ENCODE data around the gene FOXQ1. TPM values are rescaled to one million over a fixed set of nuclear protein-coding genes. Genes with fewer than 3 reads are reported as not detected.

Gene FOXQ1
- total and polyA plus RNA-seq, 2 of the 13 experiments (the other 11 are each of a cell fraction or from before 2014, with no cell fraction given): 35.2 to 39.8 TPM

- TF ChIP-seq SMARCC2 (IDR thresholded peaks at IDR 0.05) (no peak), PRMT3 (CRISPR knock-in tag; IDR thresholded peaks at IDR 0.05; ENCODE audit: borderline replicate concordance, low read depth) (peak; percentile 65; the same call in 1 of the 2 replicates), ZSCAN21 (CRISPR knock-in tag; IDR thresholded peaks at IDR 0.05; ENCODE audit: borderline replicate concordance) (no peak; the same call in none of the 2 replicates), ZFAT (CRISPR knock-in tag; conservative IDR thresholded peaks at IDR 0.05) (no peak), ELF4 (CRISPR knock-in tag; IDR thresholded peaks at IDR 0.05; ENCODE audit: borderline replicate concordance) (no peak), FOXO1 (CRISPR knock-in tag; IDR thresholded peaks at IDR 0.05) (peak; percentile 50; the same call in 1 of the 2 replicates), ZNF878 (CRISPR knock-in tag; IDR thresholded peaks at IDR 0.05) (0 out of 2 replicates have a peak, but pooled peaks have one; percentile 62), RFXAP (CRISPR knock-in tag; IDR thresholded peaks at IDR 0.05; ENCODE audit: borderline replicate concordance) (no peak), ARHGAP35 (CRISPR knock-in tag; IDR thresholded peaks at IDR 0.05; ENCODE audit: borderline replicate concordance) (no peak; the same call in 1 of the 2 replicates)
Measured at GRCh38 chr6:1312473-1313367, 822 bp downstream of the FOXQ1 start (continued).

DNA sequence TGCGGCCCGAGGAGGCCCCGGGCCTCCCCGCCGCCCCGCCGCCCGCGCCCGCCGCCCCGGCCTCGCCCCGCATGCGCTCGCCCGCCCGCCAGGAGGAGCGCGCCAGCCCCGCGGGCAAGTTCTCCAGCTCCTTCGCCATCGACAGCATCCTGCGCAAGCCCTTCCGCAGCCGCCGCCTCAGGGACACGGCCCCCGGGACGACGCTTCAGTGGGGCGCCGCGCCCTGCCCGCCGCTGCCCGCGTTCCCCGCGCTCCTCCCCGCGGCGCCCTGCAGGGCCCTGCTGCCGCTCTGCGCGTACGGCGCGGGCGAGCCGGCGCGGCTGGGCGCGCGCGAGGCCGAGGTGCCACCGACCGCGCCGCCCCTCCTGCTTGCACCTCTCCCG is 1.5 kb downstream of the FOXQ1 start:
- intact Hi-C loops (cut with micrococcal nuclease; ENCODE audit: unreplicated experiment) (loop anchor here (5.0 kb wide), 2 partner anchors 131 to 181 kb away; no protein-coding TSS in a partner anchor), in situ Hi-C loops (cut with HindIII; ENCODE audit: extremely low pct_ligation_motif_present, low pct_unique_long_range_greater_than_20kb) (loop anchor here (5.0 kb wide), 2 partner anchors 46 to 256 kb away; no protein-coding TSS in a partner anchor)
- BruUV-seq (replicated peaks): no TSS peak
- H3K4me2 ChIP-seq (ENCODE audit: low read depth, low read length): peak overlapping the region; percentile 98
- ChIA-PET POLR2A (interaction anchor here (1.1 to 12.0 kb wide), 12 partner anchors 12 to 477 kb away, joined by 3 to 900 read pairs (median 42); no protein-coding TSS in a partner anchor), CTCF (ENCODE audit: low intra/inter-chr PET ratio, low total read pairs) (interaction anchor here (2.7 to 3.6 kb wide), 3 partner anchors 22 to 50 kb away, joined by 10 to 22 read pairs (median 15); no protein-coding TSS in a partner anchor)
- FAIRE-seq (no peak), DNase-seq (ENCODE audit: low spot score) (no peak), ATAC-seq (no peak)
- no peak overlapping the region for H2AFZ ChIP-seq (ENCODE audit: low read length)
- H3K4me1 ChIP-seq (ENCODE audit: insufficient read depth, low read length): peaks cover 55% of the 10 kb centered on the region
- H3K27ac ChIP-seq (ENCODE audit: extremely low read length, insufficient read depth, low read length): peak overlapping the region; percentile 97
- H3K36me3 ChIP-seq (replicated peaks in 1 of 2; ENCODE audit: control insufficient read depth in 1 of 2, insufficient read depth in 2 of 2, low read length in 2 of 2): no peaks in the 10 kb centered on the region
- H3K79me2 ChIP-seq (ENCODE audit: insufficient read depth, low read length): peaks cover 37% of the 10 kb centered on the region
- H3K27me3 ChIP-seq (ENCODE audit: control insufficient read depth in 1 of 2, insufficient read depth in 2 of 2, low read length in 2 of 2): no peaks in the 10 kb centered on the region; a peak in 1 of 5 replicates
- H3K9me3 ChIP-seq (ENCODE audit: low read length): no peaks in the 10 kb centered on the region
- H4K20me1 ChIP-seq (ENCODE audit: insufficient read depth, low read length): peaks cover 15% of the 10 kb centered on the region
- under 1% methylated on average over 40 of the region's 64 CpGs for WGBS (ENCODE audit: low lambda C conversion rate)
- peak overlapping the region; percentile 99 for H3K9ac ChIP-seq (ENCODE audit: insufficient read depth, low read depth, low read length)
- H3K4me3 ChIP-seq (replicated peaks in 1 of 3; ENCODE audit: insufficient read depth in 1 of 3, low read depth in 2 of 3, low read length in 3 of 3): peak overlapping the region; percentile 98 to 99 (median 98); a peak in 5 of 6 replicates
- TF ChIP-seq HNRNPLL (IDR thresholded peaks at IDR 0.05; ENCODE audit: low read depth, low read length, poor library complexity, severe bottlenecking) (peak; percentile 2), RFXANK (CRISPR knock-in tag; IDR thresholded peaks at IDR 0.05) (no peak), ATF1 (CRISPR knock-in tag; IDR thresholded peaks at IDR 0.05) (no peak), RARG (CRISPR knock-in tag; IDR thresholded peaks at IDR 0.05; ENCODE audit: low read depth) (no peak), CSRNP1 (CRISPR knock-in tag; IDR thresholded peaks at IDR 0.05) (peak; percentile 3; the same call in 1 of the 2 replicates), ZNF891 (CRISPR knock-in tag; IDR thresholded peaks at IDR 0.05) (no peak), TCF7L2 (IDR thresholded peaks at IDR 0.05; ENCODE audit: low read depth, low read length) (no peak), ZC3H13 (CRISPR knock-in tag; IDR thresholded peaks at IDR 0.05) (peak; percentile 68; the same call in 1 of the 2 replicates), ZEB1 (IDR thresholded peaks at IDR 0.05; ENCODE audit: insufficient replicate concordance, low read depth) (no peak)
- TF ChIP-seq, protein P1, sequence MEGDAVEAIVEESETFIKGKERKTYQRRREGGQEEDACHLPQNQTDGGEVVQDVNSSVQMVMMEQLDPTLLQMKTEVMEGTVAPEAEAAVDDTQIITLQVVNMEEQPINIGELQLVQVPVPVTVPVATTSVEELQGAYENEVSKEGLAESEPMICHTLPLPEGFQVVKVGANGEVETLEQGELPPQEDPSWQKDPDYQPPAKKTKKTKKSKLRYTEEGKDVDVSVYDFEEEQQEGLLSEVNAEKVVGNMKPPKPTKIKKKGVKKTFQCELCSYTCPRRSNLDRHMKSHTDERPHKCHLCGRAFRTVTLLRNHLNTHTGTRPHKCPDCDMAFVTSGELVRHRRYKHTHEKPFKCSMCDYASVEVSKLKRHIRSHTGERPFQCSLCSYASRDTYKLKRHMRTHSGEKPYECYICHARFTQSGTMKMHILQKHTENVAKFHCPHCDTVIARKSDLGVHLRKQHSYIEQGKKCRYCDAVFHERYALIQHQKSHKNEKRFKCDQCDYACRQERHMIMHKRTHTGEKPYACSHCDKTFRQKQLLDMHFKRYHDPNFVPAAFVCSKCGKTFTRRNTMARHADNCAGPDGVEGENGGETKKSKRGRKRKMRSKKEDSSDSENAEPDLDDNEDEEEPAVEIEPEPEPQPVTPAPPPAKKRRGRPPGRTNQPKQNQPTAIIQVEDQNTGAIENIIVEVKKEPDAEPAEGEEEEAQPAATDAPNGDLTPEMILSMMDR (CRISPR knock-in tag; IDR thresholded peaks at IDR 0.05): no peak
